SK-N-SH treated with all-trans-retinoic acid at 6 μM for 48 hours (cell line): ENCODE measurements around the gene RBMS3.

ENCODE experiments used
- ATAC-seq: fragments of 200-7000 bp; cut with Tn5 transposase; 3 replicates; pipeline ENCODE4 v1.9.1; 2020; ENCODE audit warnings: mild to moderate bottlenecking, moderate library complexity
- BACH2 ChIP-seq: fragments of 250-450 bp; sonication (Bioruptor Pico); IDR thresholded peaks from 2 replicates; pipeline ENCODE4 v1.9.0; 2021; ENCODE audit warnings: mild to moderate bottlenecking, borderline replicate concordance
- CREB5 ChIP-seq: fragments of 250-450 bp; sonication (Bioruptor Pico); IDR thresholded peaks from 2 replicates; pipeline ENCODE4 v1.5.1; 2020; ENCODE audit warnings: low read depth, mild to moderate bottlenecking, moderate library complexity
- CSDC2 ChIP-seq: fragments of 250-450 bp; sonication (Bioruptor Pico); IDR thresholded peaks from 2 replicates; pipeline ENCODE4 v1.5.0; 2020; ENCODE audit warnings: mild to moderate bottlenecking, moderate library complexity
- CSRNP3 ChIP-seq: fragments of 250-450 bp; sonication (Bioruptor Pico); IDR thresholded peaks from 2 replicates; pipeline ENCODE4 v1.5.1; 2021; ENCODE audit warnings: mild to moderate bottlenecking, moderate library complexity
- ESRRG ChIP-seq: fragments of 250-450 bp; sonication (Bioruptor Pico); IDR thresholded peaks from 2 replicates; pipeline ENCODE4 v1.6.1; 2021; ENCODE audit warnings: mild to moderate bottlenecking
- ISL1 ChIP-seq: fragments of 250-450 bp; sonication (Bioruptor Pico); IDR thresholded peaks from 2 replicates; pipeline ENCODE4 v2.1.2; 2022; ENCODE audit warnings: mild to moderate bottlenecking, moderate library complexity
- OSR1 ChIP-seq: fragments of 250-450 bp; sonication (Bioruptor Pico); IDR thresholded peaks from 2 replicates; pipeline ENCODE4 v1.8.0; 2022; ENCODE audit warnings: moderate library complexity, mild to moderate bottlenecking, inconsistent platforms
- PATZ1 ChIP-seq: fragments of 250-450 bp; sonication (Bioruptor Pico); IDR thresholded peaks from 2 replicates; pipeline ENCODE4 v1.8.0; 2020; ENCODE audit warnings: mild to moderate bottlenecking, moderate library complexity, borderline replicate concordance
- POU6F1 ChIP-seq: fragments of 250-450 bp; sonication (Bioruptor Pico); IDR thresholded peaks from 2 replicates; pipeline ENCODE4 v1.8.0; 2021; ENCODE audit warnings: low read depth, mild to moderate bottlenecking, moderate library complexity, borderline replicate concordance
- PPARA ChIP-seq: fragments of 250-450 bp; sonication (Bioruptor Pico); IDR thresholded peaks from 2 replicates; pipeline ENCODE4 v1.5.0; 2020; ENCODE audit warnings: mild to moderate bottlenecking, borderline replicate concordance
- RARB ChIP-seq: fragments of 250-450 bp; sonication (Bioruptor Pico); IDR thresholded peaks from 2 replicates; pipeline ENCODE4 v1.8.0; 2021; ENCODE audit warnings: mild to moderate bottlenecking, moderate library complexity
- SNAI2 ChIP-seq: fragments of 250-450 bp; sonication (Bioruptor Pico); IDR thresholded peaks from 2 replicates; pipeline ENCODE4 v1.5.0; 2020; ENCODE audit warnings: mild to moderate bottlenecking, moderate library complexity
- TCF4 ChIP-seq: fragments of 250-450 bp; sonication (Bioruptor Pico); IDR thresholded peaks from 2 replicates; pipeline ENCODE4 v1.8.0; 2021; ENCODE audit warnings: mild to moderate bottlenecking, moderate library complexity, borderline replicate concordance
- TOX ChIP-seq: fragments of 250-450 bp; sonication (Bioruptor Pico); IDR thresholded peaks from 2 replicates; pipeline ENCODE4 v1.8.0; 2021; ENCODE audit warnings: mild to moderate bottlenecking, moderate library complexity, borderline replicate concordance
- TSHZ2 ChIP-seq: fragments of 250-450 bp; sonication (Bioruptor Pico); IDR thresholded peaks from 2 replicates; pipeline ENCODE4 v1.5.0; 2020; ENCODE audit warnings: mild to moderate bottlenecking, moderate library complexity
- ZC3H10 ChIP-seq: fragments of 250-450 bp; sonication (Bioruptor Pico); IDR thresholded peaks from 2 replicates; pipeline ENCODE4 v1.5.1; 2021; ENCODE audit warnings: mild to moderate bottlenecking, moderate library complexity
- ZFP3 ChIP-seq: fragments of 250-450 bp; sonication (Bioruptor Pico); IDR thresholded peaks from 2 replicates; pipeline ENCODE4 v1.5.0; 2020; ENCODE audit warnings: mild to moderate bottlenecking, moderate library complexity
- ZFP30 ChIP-seq: fragments of 450-650 bp; formaldehyde crosslinking; IDR thresholded peaks from 2 replicates; pipeline ENCODE4 v1.5.0; 2022; ENCODE audit warnings: mild to moderate bottlenecking, moderate library complexity
- ZNF565 ChIP-seq: fragments of 450-650 bp; formaldehyde crosslinking; conservative IDR thresholded peaks from 2 replicates; pipeline ENCODE4 v1.5.0; 2020; ENCODE audit warnings: low read depth, mild to moderate bottlenecking, moderate library complexity
- ZNF70 ChIP-seq: fragments of 450-650 bp; formaldehyde crosslinking; IDR thresholded peaks from 2 replicates; pipeline ENCODE4 v1.5.0; 2020; ENCODE audit warnings: mild to moderate bottlenecking, moderate library complexity

Gene RBMS3

GRCh38 chr3:29639578-29640290 lies 358.9 kb downstream of the RBMS3 start:
- TF ChIP-seq ZFP30 (CRISPR knock-in tag) (no peak), PATZ1 (CRISPR knock-in tag) (no peak), CREB5 (CRISPR knock-in tag) (no peak), TSHZ2 (CRISPR knock-in tag) (peak; percentile 46; the same call in 1 of the 2 replicates), BACH2 (CRISPR knock-in tag) (no peak), ZFP3 (CRISPR knock-in tag) (no peak), ZNF70 (CRISPR knock-in tag) (peak; percentile 100), CSRNP3 (CRISPR knock-in tag) (no peak), TCF4 (CRISPR knock-in tag) (no peak), ZNF565 (CRISPR knock-in tag) (no peak), PPARA (CRISPR knock-in tag) (no peak), ESRRG (CRISPR knock-in tag) (no peak), RARB (no peak), TOX (no peak), POU6F1 (CRISPR knock-in tag) (no peak), ZC3H10 (CRISPR knock-in tag) (no peak), CSDC2 (CRISPR knock-in tag) (no peak), SNAI2 (CRISPR knock-in tag) (0 out of 2 replicates have a peak, but pooled peaks have one; percentile 18), ISL1 (CRISPR knock-in tag) (peak; percentile 60), OSR1 (CRISPR knock-in tag) (no peak)
- ATAC-seq = no peak

GRCh38 chr3:29642393-29643033 lies 361.6 kb downstream of the RBMS3 start:
- TF ChIP-seq CSRNP3 (CRISPR knock-in tag) (no peak), ZNF70 (CRISPR knock-in tag) (peak; percentile 21; the same call in 1 of the 2 replicates)
- peak; percentile 91 for ATAC-seq
